Activated T-cell treated with anti-CD3 and anti-CD28 coated beads for 24 hours (primary cell): Measurements from ENCODE around the gene RAMP1.

Source experiments
- DNase-seq: peaks from one replicate; pipeline ENCODE4 v3.0.0-alpha.2; 2020; ENCODE audit warnings: low read depth

RAMP1 gene

GRCh38 chr2:237951878-237952277 lies 92.5 kb downstream of the RAMP1 start:
- no peak for DNase-seq

- no peak for DNase-seq
These were observed 93.4 kb downstream of the RAMP1 start for GRCh38 chr2:237952851-237953250.

GRCh38 chr2:237955640-237956401 lies 96.4 kb downstream of the RAMP1 start:
- no peak for DNase-seq

- DNase-seq, result no peak
These were observed 96.9 kb downstream of the RAMP1 start for GRCh38 chr2:237956402-237956736.

GRCh38 chr2:237961637-237962036 lies 102.2 kb downstream of the RAMP1 start:
- no peak for DNase-seq
